DMS153 treated with DMSO at 0.1 percent for 48 hours (cell line): ENCODE data around the gene GGT5.
"Not testable (repeated sequence)": the region's sequence is repeated elsewhere in the genome, so short reads cannot be mapped to it uniquely, and the experiment has no call there.

Source experiments
- DNase-seq: peaks from one replicate; lab custom pipeline; 2025; ENCODE audit not compliant: unreplicated experiment; lab: John Stamatoyannopoulos, UW

Gene GGT5

DNA sequence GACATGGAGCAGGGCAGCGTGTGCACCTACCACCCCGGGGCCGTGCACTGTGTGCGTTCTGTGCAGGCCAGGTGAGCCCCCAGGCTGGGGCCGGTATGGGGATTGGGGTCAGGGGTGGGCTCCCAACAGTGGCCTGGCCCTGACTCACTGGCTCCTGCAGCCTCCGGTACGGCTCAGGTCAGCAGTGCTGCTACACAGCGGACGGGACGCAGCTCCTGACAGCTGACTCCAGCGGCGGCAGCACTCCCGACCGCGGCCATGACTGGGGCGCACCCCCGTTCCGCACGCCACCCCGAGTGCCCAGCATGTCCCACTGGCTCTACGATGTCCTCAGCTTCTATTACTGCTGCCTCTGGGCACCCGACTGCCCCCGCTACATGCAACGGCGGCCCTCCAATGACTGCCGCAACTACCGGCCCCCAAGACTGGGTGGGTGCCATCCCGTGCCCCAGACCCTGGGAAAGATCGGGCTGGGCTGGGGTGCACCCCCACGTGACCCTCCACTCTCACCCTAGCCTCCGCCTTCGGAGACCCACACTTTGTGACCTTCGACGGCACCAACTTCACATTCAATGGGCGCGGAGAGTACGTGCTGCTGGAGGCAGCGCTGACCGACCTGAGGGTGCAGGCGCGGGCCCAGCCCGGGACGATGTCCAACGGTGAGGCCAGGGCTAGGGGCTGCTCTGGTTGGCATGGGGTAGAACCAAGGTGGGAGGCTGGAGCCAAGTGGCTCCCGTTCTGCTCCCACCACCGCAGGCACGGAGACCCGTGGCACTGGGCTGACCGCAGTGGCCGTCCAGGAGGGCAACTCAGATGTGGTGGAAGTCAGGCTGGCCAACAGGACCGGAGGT is 59.2 kb downstream of the GGT5 start:
- no peak for DNase-seq

DNA sequence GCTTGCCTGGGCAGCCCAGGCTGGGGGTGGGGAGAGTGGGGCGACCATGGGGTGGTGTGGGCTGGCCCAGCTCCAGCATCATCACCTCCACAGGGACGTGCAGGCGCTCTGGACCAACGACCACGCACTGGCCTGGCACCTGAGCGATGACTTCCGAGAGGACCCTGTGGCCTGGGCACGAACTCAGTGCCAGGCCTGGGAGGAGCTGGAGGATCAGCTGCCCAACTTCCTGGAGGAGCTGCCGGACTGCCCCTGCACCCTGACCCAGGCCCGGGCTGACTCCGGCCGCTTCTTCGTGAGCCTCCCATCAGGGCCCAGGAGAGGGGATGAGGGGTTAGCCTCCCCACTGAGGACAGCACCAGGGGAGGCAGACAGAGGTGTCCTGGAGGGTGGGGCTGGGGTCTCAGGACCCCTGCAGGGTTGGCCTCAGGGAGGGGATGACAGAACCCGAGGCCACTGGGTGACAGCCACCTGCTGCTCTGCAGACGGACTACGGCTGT is 59.8 kb downstream of the GGT5 start:
- no peak for DNase-seq

DNA sequence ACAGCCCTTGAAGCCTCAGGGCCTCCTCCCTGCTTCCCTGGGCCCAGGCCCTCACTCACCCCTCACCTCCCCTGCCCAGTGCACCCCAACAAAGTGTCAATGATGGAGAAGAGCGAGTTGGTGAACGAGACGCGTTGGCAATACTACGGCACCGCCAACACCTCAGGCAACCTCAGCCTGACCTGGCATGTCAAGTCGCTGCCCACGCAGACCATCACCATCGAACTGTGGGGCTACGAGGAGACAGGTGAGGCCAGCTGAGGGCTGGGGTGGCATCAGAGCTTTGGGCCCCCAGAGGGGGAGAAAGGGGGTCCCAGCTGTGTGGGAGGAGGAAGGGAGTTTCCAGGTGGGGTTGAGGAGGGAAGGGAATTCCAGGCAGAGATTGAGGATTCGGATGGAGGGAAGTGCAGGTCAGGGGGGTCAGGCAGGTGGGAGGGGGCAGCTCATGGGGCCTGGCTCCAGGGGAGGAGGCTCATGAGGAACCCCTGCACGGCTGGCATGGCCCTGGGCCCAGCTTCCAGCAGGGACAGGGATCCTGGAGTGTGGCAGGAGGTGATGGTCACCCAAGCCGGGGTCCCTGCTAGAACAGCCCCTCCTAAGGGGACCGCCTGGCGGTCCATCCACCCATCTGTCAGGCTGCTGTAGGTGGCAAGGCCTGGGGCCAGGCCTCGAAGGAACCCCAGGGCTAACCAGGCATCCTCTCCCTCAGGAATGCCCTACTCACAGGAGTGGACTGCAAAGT is 60.7 kb downstream of the GGT5 start:
- no peak for DNase-seq

DNA sequence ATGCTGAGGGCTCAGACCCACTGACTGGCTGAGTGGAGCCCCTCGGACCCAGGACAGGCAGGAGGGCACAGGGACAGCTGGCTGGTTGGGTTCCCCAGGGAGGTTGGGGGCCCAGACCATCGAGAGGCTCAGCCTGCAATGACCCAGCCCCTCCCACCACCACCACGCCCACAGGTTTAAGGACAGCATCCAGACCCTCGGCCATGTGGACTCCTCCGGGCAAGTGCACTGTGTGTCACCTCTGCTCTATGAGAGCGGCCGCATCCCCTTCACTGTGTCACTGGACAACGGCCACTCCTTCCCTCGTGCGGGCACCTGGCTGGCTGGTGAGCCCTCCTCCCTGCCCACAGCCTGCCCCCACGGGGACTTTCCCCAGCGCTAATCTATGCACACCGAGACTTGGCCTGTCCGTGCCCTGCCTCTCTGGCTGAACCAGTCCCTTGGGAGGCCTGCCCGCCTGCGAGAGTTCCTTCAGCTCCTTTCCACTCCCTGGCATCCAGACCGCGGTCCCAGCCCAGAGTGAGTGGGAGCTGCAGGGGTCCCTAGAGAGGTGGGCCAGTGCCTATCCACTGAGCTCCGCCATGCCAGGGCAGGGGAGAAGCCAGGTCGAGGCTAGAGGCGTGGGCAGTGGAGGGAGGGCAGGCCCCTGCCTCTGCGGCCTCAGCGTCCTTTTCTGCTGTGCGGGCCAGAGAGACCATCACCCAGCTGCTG is 61.4 kb downstream of the GGT5 start:
- no peak for DNase-seq

DNA sequence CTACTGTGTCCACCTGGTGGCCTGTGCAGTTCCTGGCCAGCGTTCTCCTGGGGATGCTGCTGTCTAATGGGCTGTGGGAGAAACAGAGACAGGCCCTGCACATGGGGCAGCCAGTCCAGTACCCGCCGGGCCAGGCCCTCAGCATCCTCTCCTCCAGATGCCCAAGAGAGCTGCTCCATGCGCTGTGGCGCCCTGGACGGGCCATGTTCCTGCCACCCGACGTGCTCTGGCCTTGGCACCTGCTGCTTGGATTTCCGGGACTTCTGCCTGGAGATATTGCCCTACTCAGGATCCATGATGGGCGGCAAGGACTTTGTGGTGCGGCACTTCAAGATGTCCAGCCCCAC is 62.0 kb downstream of the GGT5 start:
- DNase-seq = not testable (repeated sequence)

DNA sequence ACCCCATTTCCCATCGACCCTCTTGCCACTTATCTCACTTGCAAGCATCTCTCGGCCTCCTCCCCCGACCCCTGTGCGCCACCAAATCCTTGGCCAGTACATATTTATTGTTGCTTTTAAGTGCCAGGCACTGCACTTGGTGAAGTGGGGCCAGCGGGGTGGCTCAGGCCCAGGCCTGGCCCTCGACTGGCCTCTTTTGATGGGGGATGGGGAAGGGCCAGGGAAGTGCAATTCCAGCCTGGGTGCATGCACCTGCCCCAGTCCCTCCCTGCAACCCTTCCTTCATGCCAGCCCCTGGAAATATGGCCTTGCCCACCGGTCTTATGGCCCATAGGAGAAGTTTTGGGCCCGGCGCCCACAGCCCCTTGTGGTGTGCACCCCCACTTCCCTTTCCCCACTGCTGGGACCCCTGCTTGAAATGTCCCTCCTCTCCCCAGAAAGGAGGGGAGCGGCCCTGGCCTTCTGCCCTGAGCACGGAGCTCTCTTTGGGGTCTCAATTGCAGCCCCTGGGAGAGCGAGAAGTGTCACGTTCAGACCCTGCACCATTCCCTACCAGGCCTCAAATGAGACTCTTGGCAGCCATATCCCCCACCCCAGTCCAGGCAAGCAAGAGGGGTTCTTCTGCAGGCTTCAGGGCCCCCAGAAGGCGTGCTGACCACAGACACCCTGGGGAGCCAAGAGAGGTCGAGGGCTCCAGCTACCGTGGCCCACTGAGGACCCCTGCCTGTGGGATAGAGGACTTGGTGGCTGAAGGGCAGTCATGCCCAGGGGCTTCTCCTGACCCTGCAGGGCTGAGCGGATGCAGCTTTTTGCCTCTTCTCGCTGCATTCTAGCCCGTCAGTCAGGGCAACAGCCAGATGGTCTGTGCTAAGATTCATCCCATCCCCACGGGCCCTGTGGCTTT is 62.6 kb downstream of the GGT5 start:
- DNase-seq = no peak

DNA sequence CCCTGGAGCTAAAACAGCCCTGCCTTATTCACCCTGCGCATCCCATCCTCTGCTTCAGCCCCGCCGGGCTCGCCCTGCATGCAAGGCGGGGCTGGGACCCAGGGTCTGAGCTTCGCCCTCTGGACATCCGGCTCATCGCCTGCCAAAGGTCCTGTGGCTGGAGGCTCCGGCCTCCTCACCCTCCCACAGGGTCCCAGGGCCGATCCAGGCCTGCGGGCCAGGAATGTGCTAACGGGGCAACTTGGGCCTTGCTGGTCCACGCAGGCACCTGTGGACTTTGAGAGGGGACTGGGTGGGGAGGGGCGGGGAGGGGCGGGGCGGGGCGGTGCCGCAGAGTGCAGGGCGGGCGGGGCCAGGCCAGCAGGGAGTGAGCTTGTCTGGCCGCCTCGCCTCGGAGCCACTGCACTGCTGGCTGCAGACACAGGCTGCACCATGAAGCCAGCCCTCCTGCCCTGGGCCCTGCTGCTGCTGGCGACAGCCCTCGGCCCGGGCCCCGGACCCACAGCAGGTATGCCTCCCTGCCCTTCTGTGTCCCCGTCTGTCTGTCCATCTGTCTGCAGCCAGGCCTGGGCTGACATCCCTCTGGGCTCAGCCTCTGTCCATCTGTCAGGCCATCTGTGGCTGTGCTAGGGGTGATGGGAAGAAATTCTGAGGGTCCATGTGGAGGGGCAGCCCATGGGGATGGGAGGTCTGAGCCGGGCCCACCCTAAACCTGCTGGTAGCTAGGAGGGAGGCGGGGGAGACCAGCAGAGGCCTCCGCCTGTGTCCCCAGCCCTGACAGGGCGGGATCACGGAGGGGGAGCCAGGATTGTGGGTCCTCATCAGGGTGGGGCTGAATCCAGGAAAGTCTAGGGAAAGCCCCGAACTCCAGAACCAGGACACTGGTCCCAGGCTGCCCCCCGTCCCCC is 63.5 kb downstream of the GGT5 start, which contains the start of gene SUSD2:
SUSD2 (plus strand) TSS at position 400 of the 908 bp plus-strand sequence; CDS start at position 433, 33 bp downstream.
- DNase-seq = no peak

DNA sequence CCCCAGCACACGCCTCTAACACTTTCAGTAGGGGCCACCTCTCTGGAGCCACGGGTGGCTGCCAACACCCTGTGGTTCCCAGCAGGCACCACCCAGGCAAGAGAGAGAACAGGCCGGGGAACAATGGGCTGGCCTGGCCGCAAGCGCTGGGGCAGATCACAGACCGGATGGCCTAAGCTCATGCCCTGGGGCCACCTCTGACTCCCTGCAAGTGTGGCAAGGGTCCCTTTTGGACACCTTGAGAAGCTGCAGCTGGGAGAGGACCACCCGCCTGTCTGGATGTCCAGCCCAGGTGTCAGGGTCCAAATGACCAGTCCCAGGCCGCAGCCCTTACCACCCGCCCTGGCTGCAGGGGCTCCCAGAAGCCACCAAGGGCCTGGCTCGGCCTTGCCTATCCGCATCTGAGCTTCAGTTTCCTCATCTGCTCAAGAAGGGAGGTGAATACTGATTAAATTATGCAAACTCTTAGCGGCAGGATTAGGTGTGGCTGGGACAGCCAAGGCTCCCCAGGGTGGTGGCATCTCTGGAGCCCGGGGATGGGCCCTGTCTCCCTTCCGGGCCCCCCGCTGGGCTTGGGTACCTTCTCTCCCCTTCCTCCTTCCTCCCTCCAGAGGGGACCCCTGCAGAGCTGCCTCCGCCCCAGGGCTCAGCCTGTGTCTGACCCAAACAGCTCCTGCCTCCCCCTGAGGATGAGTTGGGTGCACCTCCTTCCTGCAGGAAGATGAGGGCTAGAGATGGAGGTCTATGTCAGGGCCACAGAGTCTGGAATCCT is 64.4 kb downstream of the GGT5 start:
- DNase-seq = no peak

DNA sequence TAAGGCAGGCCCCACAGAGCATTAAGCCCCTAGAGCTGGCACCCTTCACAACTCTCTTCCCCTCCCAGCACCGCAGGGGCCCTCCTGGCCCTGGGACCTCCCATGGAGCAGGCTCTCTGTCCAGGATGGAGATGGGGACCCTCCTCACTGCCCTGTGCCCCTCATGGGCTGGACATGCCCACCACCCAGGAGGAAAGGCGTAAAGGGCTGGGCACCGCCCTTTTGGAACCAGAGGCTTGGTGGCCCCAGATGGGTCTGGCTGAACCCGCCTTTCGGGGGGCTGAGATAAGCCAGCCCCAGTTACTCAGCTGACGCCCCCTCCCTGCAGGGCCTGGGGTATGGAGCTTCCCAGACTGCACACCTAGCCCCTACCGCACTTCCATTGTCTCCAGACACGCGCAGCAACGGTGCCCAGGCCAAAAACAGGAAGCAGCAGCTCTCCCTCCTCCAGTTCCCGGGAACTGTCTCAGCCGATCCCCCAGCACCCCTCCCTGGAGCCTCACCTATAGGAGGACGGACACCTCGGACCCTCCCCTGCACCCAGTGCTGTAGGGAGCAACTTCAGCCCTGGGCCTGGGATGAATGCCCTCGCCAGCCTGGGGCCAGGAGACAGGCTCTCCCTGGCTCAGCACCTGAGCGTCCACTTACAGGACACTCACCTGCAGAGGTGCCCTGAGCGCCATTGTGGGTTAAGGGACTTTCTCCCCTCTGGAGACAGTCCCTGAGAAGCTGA is 65.2 kb downstream of the GGT5 start:
- no peak for DNase-seq

DNA sequence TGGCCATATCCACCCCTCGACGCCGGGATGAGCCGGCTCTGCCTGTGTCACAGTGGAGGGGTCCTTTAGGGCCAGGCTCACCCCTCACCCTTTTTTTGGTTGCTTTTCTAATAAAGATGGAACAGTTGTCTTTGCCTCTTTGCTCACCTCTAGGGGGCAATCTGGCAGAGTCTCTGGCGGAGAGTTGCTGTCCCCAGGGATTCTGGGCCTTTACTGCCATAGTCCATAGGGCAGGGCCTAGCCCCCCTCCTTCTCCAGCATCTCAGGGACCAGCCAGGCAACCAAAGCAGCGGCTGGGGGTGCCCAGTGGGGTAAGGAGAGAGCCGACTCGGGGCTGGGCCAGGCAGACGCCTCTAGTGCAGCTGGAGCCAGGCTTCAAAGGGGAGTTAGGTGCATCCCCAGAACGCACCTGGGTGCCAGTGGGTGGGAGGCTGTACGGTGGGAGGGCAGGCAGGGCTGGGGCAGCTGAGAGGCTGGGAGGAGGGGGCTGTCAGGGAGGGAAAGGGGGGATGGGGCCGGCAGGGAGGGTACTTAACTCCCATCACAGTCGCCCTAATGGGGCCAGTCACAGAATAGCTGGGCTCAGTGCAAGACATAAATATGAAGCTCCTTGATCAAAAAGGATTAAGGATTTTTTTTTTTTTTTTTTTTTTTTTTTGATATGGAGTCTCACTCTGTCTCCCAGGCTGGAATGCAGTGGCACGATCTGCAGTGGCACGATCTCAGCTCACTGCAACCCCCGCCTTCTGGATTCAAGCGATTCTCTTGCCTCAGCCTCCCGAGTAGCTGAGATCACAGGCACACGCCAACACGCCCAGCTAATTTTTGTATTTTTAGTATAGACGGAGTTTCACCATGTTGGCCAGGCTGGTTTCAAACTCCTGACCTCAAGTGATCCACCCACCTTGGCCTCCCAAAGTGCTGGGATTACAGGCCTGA is 66.1 kb downstream of the GGT5 start:
- DNase-seq = no peak

DNA sequence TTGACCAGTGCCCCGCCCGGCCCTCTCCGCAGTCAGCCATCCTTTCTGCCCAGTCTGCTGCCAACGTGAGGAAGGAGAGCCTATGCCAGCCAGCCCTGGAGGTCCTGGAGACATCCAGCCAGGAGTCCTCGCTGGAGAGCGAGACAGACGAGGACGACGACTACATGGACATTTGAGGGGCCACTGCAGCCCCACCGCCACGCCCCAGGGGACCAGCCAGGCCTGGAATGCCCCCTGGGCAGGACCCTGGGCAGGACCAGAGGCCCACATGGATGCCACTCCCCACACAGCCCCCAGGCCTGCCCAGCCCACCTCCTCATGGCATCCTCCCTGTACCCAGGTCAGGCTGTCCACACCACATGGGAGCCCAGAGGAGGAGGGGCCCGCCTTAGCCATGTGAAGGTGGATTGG is 66.9 kb downstream of the GGT5 start:
- no peak for DNase-seq

DNA sequence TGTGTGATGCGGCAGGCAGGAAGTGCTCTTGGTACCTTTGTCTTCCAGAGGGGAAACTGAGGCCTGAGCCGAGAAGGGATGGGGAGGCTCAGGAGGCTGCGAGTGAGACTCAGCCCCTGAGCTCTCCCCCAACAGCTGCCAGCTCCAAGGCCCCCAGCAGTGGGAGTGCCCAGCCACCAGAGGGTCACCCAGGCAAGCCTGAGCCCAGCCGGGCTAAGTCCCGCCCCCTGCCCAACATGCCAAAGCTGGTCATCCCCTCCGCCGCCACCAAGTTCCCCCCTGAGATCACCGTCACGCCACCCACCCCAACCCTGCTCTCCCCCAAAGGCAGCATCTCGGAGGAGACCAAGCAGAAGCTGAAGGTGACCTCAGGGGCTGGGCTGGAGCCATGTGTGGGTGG is 67.4 kb downstream of the GGT5 start:
- no peak for DNase-seq

DNA sequence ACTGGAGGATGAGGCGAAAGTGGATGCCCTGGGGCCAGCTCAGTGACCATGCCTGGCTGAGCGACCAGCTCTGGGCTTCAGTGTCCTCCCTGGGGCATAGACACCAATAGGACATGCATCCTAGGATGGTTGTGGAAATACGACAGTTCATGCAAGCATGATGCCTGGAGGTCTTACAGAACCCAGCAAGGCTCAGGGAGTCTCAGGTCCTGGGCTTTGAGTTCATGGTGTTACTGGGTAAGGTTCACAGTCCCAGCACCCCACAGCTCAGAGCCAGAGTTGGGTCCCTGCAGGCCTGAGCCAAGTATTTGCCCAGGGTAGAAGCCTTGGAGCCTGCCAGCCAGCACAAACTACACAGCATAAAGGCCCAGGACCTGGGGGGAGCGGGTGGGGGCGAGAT is 67.8 kb downstream of the GGT5 start:
- DNase-seq = no peak

DNA sequence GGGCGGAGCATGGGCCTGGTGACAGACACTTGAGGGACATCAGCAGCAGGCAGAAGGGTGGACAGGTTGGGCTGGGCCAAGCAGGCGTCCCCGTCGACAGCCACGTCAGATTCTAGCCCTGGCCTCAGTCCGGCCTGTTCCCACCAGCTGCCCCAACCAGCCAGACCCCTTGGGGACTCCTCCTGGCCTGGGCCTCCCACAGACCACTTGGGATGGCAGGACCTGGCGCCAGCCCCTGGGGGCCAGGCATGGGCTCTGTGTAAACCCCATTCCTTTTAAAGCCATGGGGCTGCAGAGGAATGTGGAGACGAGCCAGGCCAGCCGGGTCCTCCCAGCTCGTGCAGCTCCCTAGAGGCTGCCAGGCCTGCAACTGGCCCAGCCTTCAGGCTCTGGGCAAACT is 68.3 kb downstream of the GGT5 start:
- no peak for DNase-seq

DNA sequence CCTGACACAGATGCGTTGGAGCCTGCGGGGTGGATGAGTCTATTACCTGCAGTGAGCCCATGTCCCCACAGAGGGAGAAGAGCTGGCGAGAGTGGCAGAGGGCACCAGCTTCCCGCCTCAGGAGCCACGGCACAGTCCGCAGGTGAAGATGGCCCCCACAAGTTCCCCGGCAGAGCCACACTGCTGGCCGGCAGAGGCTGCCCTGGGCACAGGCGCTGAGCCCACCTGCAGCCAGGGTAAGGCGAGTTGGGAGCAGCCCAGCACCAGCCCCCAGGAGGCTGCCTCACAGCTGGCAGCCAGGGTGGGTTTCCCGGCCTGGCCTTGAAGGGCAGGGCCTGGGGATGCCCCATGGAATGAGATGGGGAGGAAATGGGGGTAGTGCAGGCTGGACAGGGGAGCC is 68.8 kb downstream of the GGT5 start:
- no peak for DNase-seq

DNA sequence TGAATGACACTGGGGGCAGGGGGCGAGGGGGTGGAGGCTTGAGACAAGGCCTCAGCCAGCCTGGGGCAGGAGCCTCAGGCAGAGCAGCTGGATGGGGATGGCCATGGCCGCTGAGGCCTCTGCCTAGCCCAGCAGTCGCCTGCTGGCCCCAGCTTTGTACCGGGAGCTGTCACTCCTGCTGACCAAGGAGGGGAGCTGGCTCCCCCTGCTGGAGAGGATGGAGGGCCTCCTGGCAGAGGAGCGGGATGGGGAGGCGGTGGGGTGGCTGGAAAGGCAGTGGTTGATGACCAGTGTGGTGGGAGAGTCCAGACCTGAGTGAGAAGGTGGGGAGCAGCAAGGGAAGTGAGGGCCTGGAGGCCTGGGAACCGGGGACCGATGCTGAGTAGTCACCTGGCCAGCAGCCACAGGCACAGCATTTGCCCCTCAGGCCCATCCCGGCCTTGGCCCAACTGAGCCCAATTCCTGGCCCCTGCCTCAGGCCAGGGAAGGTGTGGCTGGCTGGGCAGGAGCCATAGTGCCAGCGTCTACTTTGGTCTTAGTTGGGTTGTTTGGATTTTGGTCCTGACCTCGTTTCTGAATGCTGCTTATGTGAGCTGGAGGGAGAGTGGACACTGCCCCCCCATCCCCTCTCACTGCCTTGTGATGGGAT is 69.6 kb downstream of the GGT5 start:
- DNase-seq = peak; percentile 45

DNA sequence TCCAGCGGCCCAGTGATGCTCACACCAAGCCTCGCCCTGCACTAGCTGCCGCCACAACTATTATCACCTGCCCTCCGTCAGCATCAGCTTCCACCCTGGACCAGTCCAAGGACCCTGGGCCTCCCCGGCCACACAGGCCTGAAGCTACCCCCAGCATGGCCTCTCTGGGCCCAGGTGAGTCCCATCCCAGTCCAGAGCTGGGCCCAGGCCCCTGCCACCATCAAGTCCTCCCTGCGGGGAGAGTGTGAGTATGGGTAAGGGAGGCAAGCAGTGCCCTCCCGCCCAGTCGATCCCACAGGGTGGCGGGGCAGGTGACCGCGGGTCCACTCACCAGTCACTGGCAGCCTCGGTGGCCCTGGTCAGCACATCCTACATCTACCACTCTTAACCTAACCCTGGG is 73.1 kb downstream of the GGT5 start:
- DNase-seq = no peak
